GM18873 (cell line): ENCODE measurements around the gene SLC10A4.
"Not testable (repeated sequence)": the region's sequence is repeated elsewhere in the genome, so short reads cannot be mapped to it uniquely, and the experiment has no call there.

ENCODE experiments used
- ATAC-seq: cut with Tn5 transposase; IDR thresholded peaks from one replicate; pipeline ENCODE4 v1.9.1; 2021; ENCODE audit warnings: mild to moderate bottlenecking, moderate library complexity, moderate number of reproducible peaks; ENCODE audit not compliant: unreplicated experiment, low FRiP score

SLC10A4 gene, protein sequence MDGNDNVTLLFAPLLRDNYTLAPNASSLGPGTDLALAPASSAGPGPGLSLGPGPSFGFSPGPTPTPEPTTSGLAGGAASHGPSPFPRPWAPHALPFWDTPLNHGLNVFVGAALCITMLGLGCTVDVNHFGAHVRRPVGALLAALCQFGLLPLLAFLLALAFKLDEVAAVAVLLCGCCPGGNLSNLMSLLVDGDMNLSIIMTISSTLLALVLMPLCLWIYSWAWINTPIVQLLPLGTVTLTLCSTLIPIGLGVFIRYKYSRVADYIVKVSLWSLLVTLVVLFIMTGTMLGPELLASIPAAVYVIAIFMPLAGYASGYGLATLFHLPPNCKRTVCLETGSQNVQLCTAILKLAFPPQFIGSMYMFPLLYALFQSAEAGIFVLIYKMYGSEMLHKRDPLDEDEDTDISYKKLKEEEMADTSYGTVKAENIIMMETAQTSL

DNA sequence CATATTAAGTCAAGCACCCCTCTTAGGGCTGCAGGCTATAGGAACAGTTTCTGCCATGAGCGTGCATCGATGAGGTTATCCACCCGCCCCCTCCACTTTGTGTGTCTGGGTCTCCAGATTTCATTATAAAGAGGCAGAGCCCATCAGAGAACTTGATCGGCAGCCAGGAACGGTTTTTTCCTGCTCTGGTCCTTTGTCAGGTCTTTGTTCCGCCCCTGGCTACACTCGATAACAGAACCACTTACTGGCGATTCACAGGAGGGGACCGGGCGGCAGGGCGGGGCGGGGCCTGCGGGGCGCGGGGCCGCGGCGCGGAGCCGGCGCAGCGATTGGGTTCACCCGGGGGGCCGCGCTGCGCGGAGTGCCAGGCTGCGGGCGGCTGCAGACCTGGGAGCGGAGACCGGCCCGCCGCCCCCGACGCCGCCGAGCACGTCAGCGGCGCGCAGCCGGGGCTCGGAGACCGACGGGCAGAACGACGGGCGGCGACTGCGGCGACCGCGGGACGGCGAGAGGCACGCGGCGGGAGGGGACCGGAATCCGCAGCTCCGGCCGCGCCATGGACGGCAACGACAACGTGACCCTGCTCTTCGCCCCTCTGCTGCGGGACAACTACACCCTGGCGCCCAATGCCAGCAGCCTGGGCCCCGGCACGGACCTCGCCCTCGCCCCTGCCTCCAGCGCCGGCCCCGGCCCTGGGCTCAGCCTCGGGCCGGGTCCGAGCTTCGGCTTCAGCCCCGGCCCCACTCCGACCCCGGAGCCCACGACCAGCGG is at the start of gene SLC10A4:
Gene SLC10A4 (plus strand): TSS at position 338 of the 771 bp plus-strand sequence. CDS start 219 bp downstream, at position 557.
- ATAC-seq: no peak

DNA sequence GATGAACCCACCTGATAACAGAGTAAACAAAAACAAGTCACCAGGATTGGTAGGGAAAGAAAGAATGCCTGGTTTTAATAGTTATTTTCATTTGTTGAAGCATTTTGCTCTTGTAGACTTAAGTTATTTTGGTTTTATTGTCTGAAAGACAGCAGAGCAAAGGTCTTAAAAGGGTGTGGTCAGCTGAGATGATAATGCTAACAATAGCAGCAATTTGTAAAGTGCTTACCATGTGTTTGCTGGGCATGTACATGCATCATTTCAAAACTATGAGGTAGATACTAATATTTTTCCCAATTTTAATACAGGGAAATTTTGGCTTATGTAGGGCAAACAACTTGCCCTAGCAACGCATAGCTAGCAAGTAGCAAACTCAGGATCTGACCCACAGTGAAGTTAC is 46.8 kb upstream of the SLC10A4 start:
- no peak for ATAC-seq

DNA sequence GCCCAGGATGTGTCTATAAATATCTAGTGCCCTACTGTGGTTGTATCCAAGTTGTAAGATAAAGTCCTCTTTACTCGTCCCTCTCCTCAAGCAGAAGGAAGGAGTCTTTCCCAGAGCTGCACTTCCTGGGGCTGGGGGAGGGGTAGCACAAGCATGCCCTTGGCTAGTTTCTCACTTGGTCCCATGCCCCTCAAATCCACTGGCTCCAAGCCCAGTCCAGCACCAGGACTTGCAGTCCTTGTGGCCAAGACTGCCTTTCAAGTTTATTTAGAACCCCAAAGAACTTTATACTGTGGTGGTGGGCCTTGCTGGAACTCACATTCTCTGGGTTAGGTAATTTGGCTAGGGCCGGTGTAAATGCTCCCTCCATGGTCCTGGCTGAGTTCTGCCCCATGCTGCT is 43.2 kb upstream of the SLC10A4 start:
- ATAC-seq: no peak

DNA sequence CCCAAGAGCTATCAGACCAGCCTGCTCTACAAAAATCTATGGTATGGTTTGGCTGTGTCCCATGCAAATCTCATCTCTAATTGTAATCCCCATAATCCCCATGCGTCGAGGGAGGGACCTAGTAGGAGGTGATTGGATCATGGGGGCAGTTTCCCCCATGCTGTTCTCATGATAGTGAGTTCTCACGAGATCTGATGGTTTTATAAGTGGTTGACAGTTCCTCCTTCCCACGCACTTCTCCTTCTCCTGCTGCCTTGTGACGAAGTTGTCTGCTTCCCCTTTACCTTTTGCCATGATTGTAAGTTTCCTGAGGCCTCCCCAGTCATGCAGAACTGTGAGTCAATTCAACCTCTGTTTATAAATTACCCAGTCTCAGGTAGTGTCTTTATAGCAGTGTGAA is 42.2 kb upstream of the SLC10A4 start:
- not testable (repeated sequence) for ATAC-seq

DNA sequence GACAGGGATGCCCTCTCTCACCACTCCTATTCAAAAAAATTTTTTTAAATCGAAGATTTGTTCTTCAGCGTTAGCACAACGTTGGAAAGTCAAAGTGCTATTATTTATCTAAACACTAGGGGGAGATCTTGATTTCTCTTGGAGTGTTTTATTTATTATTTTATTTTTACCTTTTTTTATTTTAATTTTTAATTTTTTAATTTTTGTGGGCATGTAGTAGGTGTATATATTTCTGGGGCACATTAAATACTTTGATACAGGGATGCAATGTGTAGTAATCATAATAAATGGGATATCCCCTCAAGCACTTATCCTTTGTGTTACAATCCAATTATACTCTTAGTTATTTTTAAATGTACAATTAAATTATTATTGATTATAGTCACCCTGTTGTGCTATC is 37.4 kb upstream of the SLC10A4 start:
- no peak for ATAC-seq

DNA sequence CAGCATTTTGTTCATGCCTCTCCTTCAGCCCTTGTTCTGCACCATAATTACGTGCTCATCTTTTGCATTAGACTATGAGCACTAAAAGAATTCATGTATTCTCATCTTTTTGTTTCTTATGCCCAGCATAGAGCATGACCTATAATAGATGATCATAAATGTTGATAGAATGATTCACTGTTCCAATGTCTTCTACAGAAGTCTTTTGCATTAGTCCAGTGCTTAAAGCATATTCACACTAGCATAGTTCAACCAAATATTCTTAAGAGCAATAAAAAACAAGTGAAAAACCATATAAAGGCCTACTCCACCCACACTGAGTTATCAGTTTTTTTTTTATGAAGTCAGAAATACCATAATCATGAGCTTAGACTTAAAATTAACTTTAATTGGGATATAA is 36.5 kb upstream of the SLC10A4 start:
- no peak for ATAC-seq

GRCh38 chr4:48449151-48449550 is 34.0 kb upstream of the SLC10A4 start:
- no peak for ATAC-seq

DNA sequence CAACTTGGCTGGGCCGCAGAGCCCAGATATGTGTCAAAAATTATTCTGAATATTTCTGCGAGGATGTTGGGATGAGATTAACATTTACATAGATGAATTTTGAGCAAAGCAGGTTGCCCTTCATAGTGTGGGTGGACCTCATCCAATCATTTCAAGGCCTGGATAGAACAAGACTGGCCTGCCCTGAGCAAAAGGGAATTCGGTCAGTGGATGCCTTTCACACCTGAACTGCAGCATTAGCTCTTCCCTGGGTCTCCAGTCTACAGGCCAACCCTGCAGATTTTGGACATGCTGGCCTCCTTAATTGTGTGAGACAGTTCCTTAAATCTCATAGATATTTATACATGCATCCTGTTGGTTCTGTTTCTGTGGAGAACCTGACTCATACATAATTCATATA is 32.4 kb upstream of the SLC10A4 start:
- ATAC-seq: no peak

DNA sequence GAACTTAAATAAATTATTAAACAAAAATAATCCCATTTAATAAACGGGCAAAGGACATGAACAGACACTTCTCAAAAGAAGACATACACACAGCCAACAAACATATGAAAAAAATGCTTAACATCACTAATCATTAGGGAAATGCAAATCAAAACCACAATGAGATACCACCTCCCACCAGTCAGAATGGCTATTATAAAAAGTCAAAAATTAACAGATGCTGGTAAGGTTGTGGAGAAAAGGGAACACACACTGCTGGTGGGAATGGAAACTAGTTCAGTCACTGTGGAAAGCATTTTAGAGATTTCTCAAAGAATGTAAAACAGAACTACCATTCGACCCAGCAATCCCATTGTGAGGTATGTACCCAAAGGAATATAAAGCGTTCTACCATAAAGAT is 31.5 kb upstream of the SLC10A4 start:
- not testable (repeated sequence) for ATAC-seq

DNA sequence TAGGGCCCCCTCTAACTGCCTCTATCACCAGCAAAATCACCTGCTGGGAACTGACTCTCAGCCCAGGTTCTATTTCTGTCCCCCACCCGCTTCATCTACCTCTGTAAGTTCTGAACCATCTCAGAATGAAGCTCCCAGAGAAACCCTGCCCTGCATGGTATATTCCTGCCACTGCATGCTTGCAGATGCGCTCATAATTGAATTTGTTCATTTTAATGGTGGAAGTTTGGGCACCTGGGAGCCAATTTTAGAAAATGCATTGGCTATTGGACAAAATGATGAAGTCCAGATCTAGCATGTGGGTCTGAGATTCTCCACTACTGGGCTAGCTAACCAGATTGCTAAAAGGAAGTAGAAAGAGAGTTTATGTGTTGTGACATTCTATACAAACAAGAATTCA is 28.6 kb upstream of the SLC10A4 start:
- no peak for ATAC-seq

DNA sequence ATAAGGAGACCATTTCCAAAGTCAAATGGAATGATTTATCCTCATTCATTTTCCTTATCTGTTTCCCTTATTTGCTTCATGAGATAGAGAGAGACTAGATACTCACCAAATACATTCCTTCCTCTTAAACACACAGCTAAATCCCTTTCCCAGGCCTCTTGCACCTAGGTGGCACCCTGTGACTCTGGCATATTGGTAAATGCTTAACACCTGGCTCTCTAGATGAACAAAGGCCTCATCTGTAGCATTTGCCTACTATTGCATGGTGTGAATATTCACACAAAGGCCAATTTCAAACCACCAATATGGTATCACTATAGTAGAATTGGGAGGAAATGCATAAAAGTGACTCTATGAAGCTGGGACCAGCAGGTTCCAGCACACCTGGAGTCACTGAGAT is 22.1 kb upstream of the SLC10A4 start:
- no peak for ATAC-seq

DNA sequence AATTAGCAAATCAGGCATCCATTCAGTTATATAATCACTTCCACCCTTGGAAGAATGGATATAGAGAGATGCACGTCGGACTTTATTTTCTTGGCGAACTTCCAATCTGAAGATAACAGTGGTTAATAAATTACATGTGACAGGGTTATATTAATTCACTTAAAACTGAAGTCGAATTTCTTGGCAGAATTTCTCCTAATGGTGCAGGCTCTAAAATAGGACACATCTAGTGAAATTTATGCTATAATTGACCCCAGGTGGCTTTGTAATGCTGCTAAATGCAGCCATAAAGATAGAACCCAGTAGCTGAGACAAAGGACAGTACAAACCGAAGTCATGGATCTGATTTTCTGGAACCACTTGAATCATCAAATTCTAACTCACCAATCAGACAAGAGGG is 20.8 kb upstream of the SLC10A4 start:
- no peak for ATAC-seq

GRCh38 chr4:48467442-48467841 is 15.7 kb upstream of the SLC10A4 start:
- no peak for ATAC-seq

GRCh38 chr4:48467891-48468290 is 15.3 kb upstream of the SLC10A4 start:
- ATAC-seq: no peak

GRCh38 chr4:48470137-48470536 is 13.0 kb upstream of the SLC10A4 start:
- no peak for ATAC-seq

DNA sequence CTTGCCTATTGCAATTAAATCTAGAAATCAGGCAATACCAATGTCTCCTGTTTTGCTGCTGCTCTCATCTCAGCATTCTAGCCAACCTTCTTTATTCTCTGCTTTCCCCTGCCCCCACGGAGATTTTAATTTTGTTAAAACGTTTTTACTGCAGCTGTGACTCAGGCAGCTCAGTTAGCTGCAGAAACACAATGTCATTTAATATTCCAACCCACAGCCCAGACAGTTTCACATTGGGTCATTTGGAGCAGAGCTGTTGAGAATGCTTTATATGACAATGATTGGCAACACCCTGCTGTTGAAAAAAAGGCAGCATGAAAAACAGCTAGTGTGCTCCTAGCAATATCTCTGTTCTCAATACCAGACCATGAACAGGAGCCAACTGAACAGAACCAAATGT is 12.6 kb upstream of the SLC10A4 start:
- ATAC-seq: no peak

- ATAC-seq: no peak
Observed at GRCh38 chr4:48472794-48473193, 10.3 kb upstream of the SLC10A4 start.

GRCh38 chr4:48475770-48476169 is 7.4 kb upstream of the SLC10A4 start:
- ATAC-seq: no peak

DNA sequence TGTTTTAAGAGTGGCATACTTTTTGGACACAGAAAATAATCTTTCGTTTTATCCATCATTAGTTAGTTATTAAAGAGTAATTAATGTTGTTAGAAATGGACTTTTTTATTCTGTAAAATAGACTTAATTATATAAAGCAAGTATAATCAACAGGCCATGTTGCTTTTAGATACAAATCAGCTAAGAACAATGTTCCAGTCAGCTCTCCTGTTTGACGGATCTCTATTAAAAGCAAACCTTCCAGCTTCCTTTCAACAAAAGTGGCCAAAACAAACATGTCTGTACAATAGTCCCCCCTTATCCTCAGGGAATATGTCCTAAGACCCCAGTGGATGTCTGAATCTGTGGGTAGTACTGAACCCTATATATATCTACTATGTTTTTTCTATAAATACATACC is 4.9 kb upstream of the SLC10A4 start:
- no peak for ATAC-seq

GRCh38 chr4:48481581-48481980 is 1.6 kb upstream of the SLC10A4 start:
- no peak for ATAC-seq

GRCh38 chr4:48483777-48484493 is 792 bp downstream of the SLC10A4 start:
- ATAC-seq: no peak
